Inflammatory macrophage (primary cell): Measurements from ENCODE around the gene BMPR2.
A peak's percentile ranks its signal among the peaks of the same experiment; 100 is the strongest.

ENCODE experiments used
- DNase-seq, 2 donors: peaks; one replicate each; pipeline ENCODE4 v3.0.0-alpha.2; 2020 to 2022

BMPR2 gene

GRCh38 chr2:202608142-202608852, 232.2 kb downstream of the BMPR2 start:
- peak; percentile 86 to 87 for DNase-seq

- peak; percentile 42 to 93 for DNase-seq
These were observed 233.4 kb downstream of the BMPR2 start for GRCh38 chr2:202609381-202610145.

- DNase-seq, result peak in 1 of 2 donors; percentile 35
These were observed 234.3 kb downstream of the BMPR2 start for GRCh38 chr2:202610380-202610779.

- no peak for DNase-seq
These were observed 236.0 kb downstream of the BMPR2 start for GRCh38 chr2:202612145-202612544.

GRCh38 chr2:202613479-202613878, 237.4 kb downstream of the BMPR2 start:
- no peak for DNase-seq
